Parathyroid adenoma (tissue), 2 donors: Measurements from ENCODE around the gene NOL4L.

ENCODE experiments used
- H2AFZ ChIP-seq: fragments of 300-600 bp; sonication (generic); one replicate; pipeline ENCODE4 v1.7.0; 2017; ENCODE audit warnings: antibody characterized with exemption, mild to moderate bottlenecking
- H3K27ac ChIP-seq: fragments of 300-600 bp; sonication (generic); one replicate; pipeline ENCODE4 v1.7.0; 2017
- H3K27me3 ChIP-seq: fragments of 300-600 bp; sonication (generic); one replicate; pipeline ENCODE4 v1.7.0; 2017; ENCODE audit warnings: low read length; ENCODE audit not compliant: control insufficient read depth, insufficient read depth
- H3K36me3 ChIP-seq: fragments of 300-600 bp; sonication (generic); one replicate; pipeline ENCODE4 v1.7.0; 2017; ENCODE audit warnings: low read length; ENCODE audit not compliant: control insufficient read depth, insufficient read depth
- H3K4me1 ChIP-seq: fragments of 300-600 bp; sonication (generic); one replicate; pipeline ENCODE4 v1.7.0; 2017; ENCODE audit warnings: control low read depth
- H3K4me2 ChIP-seq: fragments of 300-600 bp; sonication (generic); one replicate; pipeline ENCODE4 v1.7.0; 2017; ENCODE audit warnings: low read length
- H3K4me3 ChIP-seq: fragments of 300-600 bp; sonication (generic); one replicate; pipeline ENCODE4 v1.7.0; 2017; ENCODE audit warnings: low read depth, low read length
- H3K79me2 ChIP-seq: fragments of 300-600 bp; sonication (generic); one replicate; pipeline ENCODE4 v1.7.0; 2017; ENCODE audit warnings: control low read depth
- H3K9ac ChIP-seq: fragments of 300-600 bp; sonication (generic); one replicate; pipeline ENCODE4 v1.7.0; 2017; ENCODE audit warnings: mild to moderate bottlenecking
- H3K9me3 ChIP-seq: fragments of 300-600 bp; sonication (generic); one replicate; pipeline ENCODE4 v1.7.0; 2017; ENCODE audit warnings: low read length; ENCODE audit not compliant: control insufficient read depth
- CTCF ChIP-seq: fragments of 300-600 bp; sonication (generic); IDR thresholded peaks from one replicate; pipeline ENCODE4 v1.7.0; 2017; ENCODE audit warnings: antibody characterized with exemption, mild to moderate bottlenecking
- donor health status: primary hyperparathyroidism.

NOL4L gene

GRCh38 chr20:32532246-32532645 lies 52.9 kb downstream of the NOL4L start:
- Histone ChIP-seq H3K79me2 (no peaks in the 10 kb centered on the region), H3K4me3 (no peak overlapping the region), H3K27me3 (no peaks in the 10 kb centered on the region), H3K9me3 (no peaks in the 10 kb centered on the region), H3K27ac (no peak overlapping the region), H3K9ac (no peak overlapping the region), H3K4me1 (peaks cover 11% of the 10 kb centered on the region), H3K4me2 (no peak overlapping the region), H2AFZ (no peak overlapping the region), H3K36me3 (no peaks in the 10 kb centered on the region)
- no peak for TF ChIP-seq CTCF

GRCh38 chr20:32528905-32529670 lies 56.0 kb downstream of the NOL4L start:
- no peaks in the 10 kb centered on the region for H3K36me3 ChIP-seq

GRCh38 chr20:32528171-32528891 lies 56.8 kb downstream of the NOL4L start:
- no peak for TF ChIP-seq CTCF
- Histone ChIP-seq H2AFZ (no peak overlapping the region), H3K4me2 (no peak overlapping the region), H3K27ac (no peak overlapping the region), H3K9me3 (no peaks in the 10 kb centered on the region), H3K36me3 (no peaks in the 10 kb centered on the region), H3K4me1 (peaks cover 12% of the 10 kb centered on the region), H3K9ac (no peak overlapping the region), H3K27me3 (no peaks in the 10 kb centered on the region), H3K4me3 (no peak overlapping the region), H3K79me2 (no peaks in the 10 kb centered on the region)

More at GRCh38 chr20:32528905-32529670, 56.0 kb downstream of the NOL4L start:
- H3K4me1 ChIP-seq, result peaks cover 12% of the 10 kb centered on the region
- H2AFZ ChIP-seq, result no peak overlapping the region
- H3K27me3 ChIP-seq, result no peaks in the 10 kb centered on the region
- H3K79me2 ChIP-seq, result no peaks in the 10 kb centered on the region
- H3K27ac ChIP-seq, result no peak overlapping the region
- H3K4me2 ChIP-seq, result no peak overlapping the region
- no peaks in the 10 kb centered on the region for H3K9me3 ChIP-seq
- no peak overlapping the region for H3K4me3 ChIP-seq
- TF ChIP-seq CTCF, result no peak
- no peak overlapping the region for H3K9ac ChIP-seq

- H3K4me2 ChIP-seq, result no peak overlapping the region
- no peaks in the 10 kb centered on the region for H3K27me3 ChIP-seq
- peaks cover 12% of the 10 kb centered on the region for H3K4me1 ChIP-seq
- no peaks in the 10 kb centered on the region for H3K9me3 ChIP-seq
- H3K36me3 ChIP-seq, result no peaks in the 10 kb centered on the region
- peak overlapping the region; percentile 5 for H3K27ac ChIP-seq
- no peak overlapping the region for H2AFZ ChIP-seq
- no peaks in the 10 kb centered on the region for H3K79me2 ChIP-seq
- no peak for TF ChIP-seq CTCF
- no peak overlapping the region for H3K9ac ChIP-seq
- no peak overlapping the region for H3K4me3 ChIP-seq
Observed at GRCh38 chr20:32527447-32528055, 57.6 kb downstream of the NOL4L start.
